Activated naive CD8-positive, alpha-beta T cell treated with anti-CD3 and anti-CD28 coated beads for 36 hours (primary cell): ENCODE results near the gene ARID1B. TPM values are rescaled to one million over a fixed set of nuclear protein-coding genes. Genes with fewer than 3 reads are reported as not detected.
A peak's percentile ranks its signal among the peaks of the same experiment; 100 is the strongest.

Source experiments
- DNase-seq: peaks from one replicate; pipeline ENCODE4 v3.0.0; 2021
- H3K27ac Mint-ChIP-seq: one replicate; pipeline ENCODE4 v1.8.0; 2022; ENCODE audit warnings: mild to moderate bottlenecking, moderate library complexity, mixed read lengths
- H3K27me3 Mint-ChIP-seq: one replicate; pipeline ENCODE4 v1.8.0; 2022; ENCODE audit warnings: mild to moderate bottlenecking, mixed read lengths
- H3K36me3 Mint-ChIP-seq: one replicate; pipeline ENCODE4 v1.8.0; 2021; ENCODE audit warnings: mild to moderate bottlenecking, mixed read lengths
- H3K4me1 Mint-ChIP-seq: one replicate; pipeline ENCODE4 v1.8.0; 2021; ENCODE audit warnings: mixed read lengths
- H3K4me3 Mint-ChIP-seq: one replicate; pipeline ENCODE4 v1.8.0; 2022; ENCODE audit warnings: mild to moderate bottlenecking, moderate library complexity, mixed read lengths
- H3K9me3 Mint-ChIP-seq: one replicate; pipeline ENCODE4 v1.8.0; 2022; ENCODE audit warnings: mixed read lengths
- total RNA-seq, 2 experiments: library from RNA; stranded (reverse); gene quantifications; one replicate each; pipeline ENCODE4 v1.2.3, GENCODE V29; 2021

The ARID1B gene
- total RNA-seq, 2 experiments from 2014 or later = 40.6 to 41.5 TPM

- H3K27ac Mint-ChIP-seq = no peak overlapping the region
- H3K27me3 Mint-ChIP-seq = no peaks in the 10 kb centered on the region
- H3K36me3 Mint-ChIP-seq = peaks cover 17% of the 10 kb centered on the region
- H3K4me3 Mint-ChIP-seq = no peak overlapping the region
- H3K4me1 Mint-ChIP-seq = peaks cover 58% of the 10 kb centered on the region
- no peak for DNase-seq
- H3K9me3 Mint-ChIP-seq = peaks cover 4% of the 10 kb centered on the region
Measured at GRCh38 chr6:156863504-156863903, 86.3 kb downstream of the ARID1B start.

DNA sequence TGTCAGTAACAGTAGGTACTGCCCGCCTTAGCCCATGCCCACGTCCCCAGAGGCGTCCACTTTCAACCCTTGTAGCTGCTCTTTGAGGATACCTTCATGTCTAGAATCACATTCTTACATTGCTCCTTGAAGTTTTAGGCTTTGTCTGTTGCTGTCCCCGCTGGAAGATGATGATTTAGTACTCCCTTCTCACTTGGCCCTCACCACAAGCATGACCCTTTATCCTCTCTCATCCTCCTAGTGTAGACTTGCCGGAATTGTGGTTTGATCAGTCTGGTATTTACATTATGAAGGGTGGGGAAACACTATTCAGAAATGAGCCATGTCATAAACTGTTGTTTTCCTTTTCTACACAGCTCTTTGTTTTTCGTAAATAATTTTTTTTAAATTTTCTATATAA is 87.4 kb downstream of the ARID1B start:
- H3K4me3 Mint-ChIP-seq = no peak overlapping the region
- peaks cover 61% of the 10 kb centered on the region for H3K4me1 Mint-ChIP-seq
- H3K36me3 Mint-ChIP-seq = peaks cover 17% of the 10 kb centered on the region
- peaks cover 4% of the 10 kb centered on the region for H3K9me3 Mint-ChIP-seq
- H3K27ac Mint-ChIP-seq = no peak overlapping the region
- H3K27me3 Mint-ChIP-seq = no peaks in the 10 kb centered on the region
- no peak for DNase-seq

DNA sequence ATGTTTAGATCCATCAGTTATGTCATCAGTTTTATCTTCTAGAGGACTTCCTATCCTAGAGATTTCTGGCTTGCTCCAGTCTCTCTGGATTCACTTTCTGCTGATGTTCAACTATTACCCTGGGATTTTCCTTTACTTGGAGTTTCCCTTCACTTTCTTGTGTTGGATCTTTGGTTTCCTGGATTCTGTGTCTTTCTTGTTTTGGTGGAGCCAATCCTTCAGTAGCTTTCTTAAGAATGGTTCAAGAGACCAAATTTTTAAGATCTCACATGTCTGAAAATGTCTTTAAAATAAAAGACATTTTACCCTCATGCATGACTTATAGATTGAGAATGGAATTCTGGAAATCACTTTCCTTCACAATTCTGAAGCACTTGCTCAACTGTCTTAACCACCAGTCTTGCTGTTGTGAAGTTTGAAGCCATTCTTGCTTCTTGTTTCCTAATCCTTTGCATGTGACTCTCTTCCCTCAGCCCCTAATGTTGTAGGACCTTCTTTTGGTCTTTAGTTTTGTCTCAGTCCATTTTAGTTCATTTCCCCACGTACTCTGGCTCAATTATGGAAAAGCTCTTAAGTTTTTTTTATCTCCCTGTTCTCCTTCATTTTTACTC is 87.9 kb downstream of the ARID1B start:
- no peak overlapping the region for H3K4me3 Mint-ChIP-seq
- H3K36me3 Mint-ChIP-seq = peaks cover 17% of the 10 kb centered on the region
- H3K4me1 Mint-ChIP-seq = peaks cover 60% of the 10 kb centered on the region
- no peak for DNase-seq
- H3K27me3 Mint-ChIP-seq = no peaks in the 10 kb centered on the region
- peaks cover 4% of the 10 kb centered on the region for H3K9me3 Mint-ChIP-seq
- no peak overlapping the region for H3K27ac Mint-ChIP-seq

- H3K27me3 Mint-ChIP-seq = no peaks in the 10 kb centered on the region
- H3K27ac Mint-ChIP-seq = no peak overlapping the region
- H3K4me3 Mint-ChIP-seq = no peak overlapping the region
- peaks cover 19% of the 10 kb centered on the region for H3K36me3 Mint-ChIP-seq
- peak; percentile 20 for DNase-seq
- peaks cover 62% of the 10 kb centered on the region for H3K4me1 Mint-ChIP-seq
- peaks cover 4% of the 10 kb centered on the region for H3K9me3 Mint-ChIP-seq
Measured at GRCh38 chr6:156866220-156867015, 89.2 kb downstream of the ARID1B start.

DNA sequence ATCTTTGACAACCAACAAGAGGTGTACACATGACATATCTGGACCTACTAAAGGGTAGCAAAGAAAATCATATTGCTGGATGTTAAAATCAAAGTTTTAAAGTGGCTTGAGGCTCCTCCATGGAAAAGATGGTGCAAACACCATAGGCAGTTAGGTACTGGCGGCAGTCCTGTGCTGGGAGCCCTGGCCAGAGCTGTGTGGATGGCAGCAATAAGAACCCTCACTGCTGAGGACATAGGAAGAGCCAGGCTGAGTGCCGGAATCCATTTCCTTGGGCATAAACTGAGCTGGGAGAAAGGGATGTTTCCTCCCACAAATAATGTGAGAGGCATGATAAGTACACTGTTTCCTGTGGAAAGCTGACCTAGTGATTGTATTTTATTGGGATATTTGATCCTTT is 89.9 kb downstream of the ARID1B start:
- peak overlapping the region; percentile 26 for H3K27ac Mint-ChIP-seq
- H3K4me1 Mint-ChIP-seq = peaks cover 60% of the 10 kb centered on the region
- H3K9me3 Mint-ChIP-seq = peaks cover 4% of the 10 kb centered on the region
- no peak for DNase-seq
- peaks cover 17% of the 10 kb centered on the region for H3K36me3 Mint-ChIP-seq
- no peak overlapping the region for H3K4me3 Mint-ChIP-seq
- H3K27me3 Mint-ChIP-seq = no peaks in the 10 kb centered on the region

DNA sequence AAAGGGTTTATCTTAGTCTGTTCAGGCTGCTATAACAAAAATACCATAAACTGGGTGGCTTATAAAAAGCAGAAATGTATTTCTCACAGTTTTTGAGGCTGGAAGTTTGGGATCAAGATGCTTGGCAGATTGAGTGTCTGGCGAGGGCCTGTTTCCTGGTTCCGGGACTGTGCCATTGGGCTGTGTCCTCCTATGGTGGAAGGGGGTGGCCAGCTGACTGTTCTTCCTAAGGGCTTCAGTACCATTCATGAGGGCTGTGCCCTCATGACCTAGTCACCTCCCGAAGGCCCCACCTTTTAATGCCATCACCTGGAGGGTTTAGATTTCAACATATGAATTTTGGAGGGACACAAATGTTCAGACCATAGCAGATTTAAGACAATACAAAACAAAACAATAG is 91.2 kb downstream of the ARID1B start:
- no peaks in the 10 kb centered on the region for H3K27me3 Mint-ChIP-seq
- H3K36me3 Mint-ChIP-seq = peaks cover 11% of the 10 kb centered on the region
- DNase-seq = no peak
- H3K9me3 Mint-ChIP-seq = peaks cover 2% of the 10 kb centered on the region
- peak overlapping the region; percentile 8 for H3K27ac Mint-ChIP-seq
- peaks cover 48% of the 10 kb centered on the region for H3K4me1 Mint-ChIP-seq
- H3K4me3 Mint-ChIP-seq = no peak overlapping the region

DNA sequence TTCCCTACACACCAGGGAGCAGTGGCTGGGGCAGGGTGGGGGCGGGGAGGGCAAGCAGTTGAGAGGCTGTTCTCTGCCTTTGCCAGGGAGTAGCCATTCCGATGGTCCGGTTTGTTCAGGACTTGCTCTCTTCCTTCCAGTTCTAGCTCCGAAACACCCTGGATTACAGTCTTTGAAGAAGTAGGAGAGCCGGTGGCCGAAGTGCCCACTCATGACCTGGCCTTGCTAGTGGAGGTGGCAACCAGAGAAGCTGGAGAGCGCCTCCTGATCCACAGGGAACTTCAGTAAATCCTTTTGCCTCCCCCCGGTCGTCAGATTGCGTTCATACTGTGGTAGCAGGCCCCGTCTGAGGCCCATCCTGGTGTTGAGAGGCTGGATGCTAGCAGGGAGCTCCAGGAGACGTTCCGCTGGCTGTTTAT is 92.8 kb downstream of the ARID1B start:
- H3K4me3 Mint-ChIP-seq = no peak overlapping the region
- DNase-seq = no peak
- H3K36me3 Mint-ChIP-seq = peaks cover 22% of the 10 kb centered on the region
- H3K27me3 Mint-ChIP-seq = no peaks in the 10 kb centered on the region
- H3K4me1 Mint-ChIP-seq = peaks cover 55% of the 10 kb centered on the region
- peaks cover 2% of the 10 kb centered on the region for H3K9me3 Mint-ChIP-seq
- H3K27ac Mint-ChIP-seq = no peak overlapping the region

- Mint-ChIP-seq H3K4me1 (peaks cover 55% of the 10 kb centered on the region), H3K4me3 (peak overlapping the region; percentile 22)
- no peak for DNase-seq
Measured at GRCh38 chr6:156870924-156871539, 93.9 kb downstream of the ARID1B start.

DNA sequence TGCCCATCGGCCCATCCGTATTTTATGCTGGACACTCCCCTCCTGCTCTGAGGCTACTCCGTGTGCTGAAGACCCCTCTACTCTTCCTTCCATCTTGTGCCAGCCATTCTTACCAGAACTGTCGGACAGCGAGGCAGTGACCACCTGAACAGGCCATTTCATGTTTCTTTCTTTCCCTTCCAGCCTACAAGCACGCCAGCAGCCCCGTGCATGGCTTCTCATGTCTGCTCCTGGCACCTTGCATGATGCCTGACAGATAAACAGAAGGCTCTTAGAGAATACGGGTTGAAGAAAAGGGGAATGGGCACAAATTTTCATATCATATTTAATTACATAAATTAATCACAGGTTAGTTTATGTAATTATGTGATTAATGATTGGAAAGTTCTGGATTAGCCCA is 95.7 kb downstream of the ARID1B start:
- Mint-ChIP-seq H3K4me3 (no peak overlapping the region), H3K27me3 (no peaks in the 10 kb centered on the region), H3K9me3 (no peaks in the 10 kb centered on the region), H3K4me1 (peaks cover 42% of the 10 kb centered on the region), H3K27ac (no peak overlapping the region), H3K36me3 (peaks cover 22% of the 10 kb centered on the region)
- no peak for DNase-seq

More at GRCh38 chr6:156870924-156871539, 93.9 kb downstream of the ARID1B start:
- no peak overlapping the region for H3K27ac Mint-ChIP-seq
- peaks cover 17% of the 10 kb centered on the region for H3K36me3 Mint-ChIP-seq
- H3K9me3 Mint-ChIP-seq = no peaks in the 10 kb centered on the region
- H3K27me3 Mint-ChIP-seq = no peaks in the 10 kb centered on the region

DNA sequence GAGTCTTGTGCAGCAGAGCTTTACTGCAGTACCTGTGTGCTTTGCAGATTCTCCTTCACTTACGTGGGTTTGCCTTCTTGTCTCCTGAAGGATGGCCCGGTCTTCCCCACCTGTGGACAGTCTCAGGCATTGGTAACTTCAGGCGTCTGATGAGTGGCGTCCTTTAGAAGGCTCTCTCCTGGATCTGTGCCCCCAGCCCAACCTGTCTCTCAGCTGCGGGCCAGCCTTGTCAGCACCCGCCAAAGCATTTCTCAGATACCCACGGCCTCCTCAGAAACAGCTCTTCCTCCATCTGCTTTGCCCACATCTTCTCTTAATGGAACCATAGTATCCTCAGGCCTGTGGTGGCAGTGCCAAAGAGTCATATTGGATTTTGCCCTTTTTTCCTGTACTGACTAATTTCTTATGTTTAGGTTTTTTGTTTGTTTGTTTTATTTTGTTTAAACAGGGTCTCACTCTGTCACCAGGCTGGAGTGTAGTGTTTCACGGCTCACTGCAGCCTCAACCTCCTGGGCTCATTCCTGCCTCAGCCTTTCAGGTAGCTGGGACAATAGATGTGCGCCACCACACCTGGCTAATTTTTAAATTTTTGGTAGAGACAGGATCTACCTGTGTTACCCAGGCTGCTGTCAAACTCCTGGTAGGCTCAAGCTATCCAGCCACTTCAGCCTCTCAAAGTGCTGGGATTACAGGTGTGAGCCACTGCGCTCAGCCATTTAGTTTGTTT is 96.6 kb downstream of the ARID1B start:
- no peak for DNase-seq
- Mint-ChIP-seq H3K4me1 (peaks cover 40% of the 10 kb centered on the region), H3K36me3 (peaks cover 26% of the 10 kb centered on the region), H3K27me3 (no peaks in the 10 kb centered on the region), H3K4me3 (no peak overlapping the region), H3K27ac (no peak overlapping the region), H3K9me3 (no peaks in the 10 kb centered on the region)

DNA sequence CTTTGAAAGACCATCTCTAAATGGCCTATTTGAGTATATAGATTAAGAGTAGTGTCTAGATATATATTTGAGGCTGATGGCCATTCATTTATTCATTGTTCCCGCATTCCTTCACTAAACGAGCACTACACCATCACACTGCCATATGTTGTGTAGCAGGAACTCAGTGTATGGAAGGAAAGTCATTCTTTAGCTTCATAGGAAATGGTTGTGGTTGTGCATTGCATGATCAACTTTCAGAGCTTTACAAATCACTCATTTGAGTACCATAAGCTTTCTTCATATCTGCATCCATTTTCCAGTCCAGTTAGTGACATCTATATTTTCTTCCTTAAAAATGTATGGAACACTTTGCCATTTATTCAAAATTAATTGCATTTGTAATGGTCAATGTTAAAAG is 97.9 kb downstream of the ARID1B start:
- Mint-ChIP-seq H3K27ac (no peak overlapping the region), H3K4me1 (peaks cover 43% of the 10 kb centered on the region)

DNA sequence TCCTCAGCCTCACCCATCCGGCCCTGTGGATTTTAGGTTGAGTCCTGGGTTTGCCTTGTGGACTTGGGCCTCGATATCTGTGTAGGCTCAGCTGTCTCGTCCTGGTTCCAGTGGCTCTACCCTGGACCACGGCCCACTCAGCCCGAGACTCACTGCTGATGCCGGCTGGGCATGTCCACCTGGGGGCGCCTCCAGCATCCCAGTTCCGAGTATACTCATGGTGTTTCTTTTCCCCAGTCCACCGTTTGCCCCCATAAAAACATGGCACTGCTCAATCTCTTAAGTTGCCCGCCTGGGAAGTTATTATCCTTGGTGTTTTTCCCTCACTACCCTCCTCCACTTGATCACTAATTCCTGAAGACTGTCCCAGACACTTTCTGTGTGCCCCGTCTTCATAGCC is 99.1 kb downstream of the ARID1B start:
- DNase-seq = no peak
- H3K4me1 Mint-ChIP-seq = peaks cover 41% of the 10 kb centered on the region
- peaks cover 27% of the 10 kb centered on the region for H3K36me3 Mint-ChIP-seq
- H3K9me3 Mint-ChIP-seq = no peaks in the 10 kb centered on the region
- H3K27ac Mint-ChIP-seq = no peak overlapping the region
- no peak overlapping the region for H3K4me3 Mint-ChIP-seq
- H3K27me3 Mint-ChIP-seq = no peaks in the 10 kb centered on the region

More for the DNA sequence above, 97.9 kb downstream of the ARID1B start:
- DNase-seq = no peak
- H3K9me3 Mint-ChIP-seq = no peaks in the 10 kb centered on the region
- no peaks in the 10 kb centered on the region for H3K27me3 Mint-ChIP-seq
- H3K4me3 Mint-ChIP-seq = no peak overlapping the region
- peaks cover 29% of the 10 kb centered on the region for H3K36me3 Mint-ChIP-seq

- Mint-ChIP-seq H3K4me1 (peaks cover 48% of the 10 kb centered on the region), H3K36me3 (peaks cover 25% of the 10 kb centered on the region), H3K4me3 (no peak overlapping the region), H3K27ac (no peak overlapping the region), H3K9me3 (no peaks in the 10 kb centered on the region), H3K27me3 (no peaks in the 10 kb centered on the region)
- no peak for DNase-seq
Measured at GRCh38 chr6:156877126-156877863, 100.1 kb downstream of the ARID1B start.

DNA sequence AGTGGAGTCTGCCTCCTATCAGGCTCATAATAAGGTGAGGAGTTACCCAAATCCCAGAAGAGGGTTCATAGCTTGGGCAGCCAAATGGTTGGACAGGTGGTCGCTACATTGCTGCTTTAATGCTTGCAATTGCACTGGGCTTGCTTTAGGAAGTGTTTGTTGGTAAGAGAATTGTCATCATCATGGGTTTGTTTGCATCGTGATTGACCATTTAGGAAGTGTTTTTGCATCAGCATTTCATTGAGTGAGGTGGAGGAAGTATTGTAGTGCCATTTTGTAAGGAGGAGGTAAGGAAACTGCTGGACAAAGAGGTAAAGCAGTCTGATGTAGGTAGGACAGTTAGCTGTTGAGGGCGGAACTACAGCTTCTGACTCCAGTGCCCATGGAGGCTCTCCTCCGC is 101.5 kb downstream of the ARID1B start:
- Mint-ChIP-seq H3K4me1 (peaks cover 61% of the 10 kb centered on the region), H3K27me3 (no peaks in the 10 kb centered on the region), H3K4me3 (no peak overlapping the region), H3K27ac (no peak overlapping the region), H3K9me3 (no peaks in the 10 kb centered on the region), H3K36me3 (peaks cover 20% of the 10 kb centered on the region)
- DNase-seq = no peak
